Hepatocyte (in vitro differentiated cells): Measurements from ENCODE around the gene CYP1A2. TPM values are rescaled to one million over a fixed set of nuclear protein-coding genes. Genes with fewer than 3 reads are reported as not detected.

Experiments used
- DNase-seq: peaks from one replicate; pipeline ENCODE4 v3.0.0-alpha.2; 2016; ENCODE audit warnings: low spot score
- H2AFZ ChIP-seq: fragments of 200-600 bp; sonication (generic); 2 replicates; pipeline ENCODE4 v1.6.0; 2016; ENCODE audit warnings: antibody characterized with exemption, mild to moderate bottlenecking
- H3K27ac ChIP-seq: fragments of 200-600 bp; sonication (generic); 2 replicates; pipeline ENCODE4 v1.5.1; 2016; ENCODE audit warnings: mild to moderate bottlenecking
- H3K27me3 ChIP-seq: fragments of 200-600 bp; sonication (generic); 2 replicates; pipeline ENCODE4 v1.6.1; 2016
- H3K36me3 ChIP-seq: fragments of 200-600 bp; sonication (generic); replicated peaks from 2 replicates; pipeline ENCODE4 v1.5.1; 2016; ENCODE audit warnings: low read depth; ENCODE audit not compliant: insufficient read depth
- H3K4me1 ChIP-seq: fragments of 200-600 bp; sonication (generic); 2 replicates; pipeline ENCODE4 v1.5.1; 2016; ENCODE audit warnings: mild to moderate bottlenecking, moderate library complexity; ENCODE audit not compliant: insufficient read depth
- H3K4me2 ChIP-seq: fragments of 200-600 bp; sonication (generic); 2 replicates; pipeline ENCODE4 v1.6.0; 2016
- H3K4me3 ChIP-seq: fragments of 200-600 bp; sonication (generic); 2 replicates; pipeline ENCODE4 v1.5.1; 2016; ENCODE audit warnings: mild to moderate bottlenecking
- H3K79me2 ChIP-seq: fragments of 200-600 bp; sonication (generic); 2 replicates; pipeline ENCODE4 v1.6.0; 2017; ENCODE audit warnings: mild to moderate bottlenecking
- H3K9me2 ChIP-seq: fragments of 200-600 bp; sonication (generic); replicated peaks from 2 replicates; pipeline ENCODE4 v1.6.0; 2017; ENCODE audit warnings: mild to moderate bottlenecking; ENCODE audit not compliant: insufficient read depth
- H3K9me3 ChIP-seq: fragments of 200-600 bp; sonication (generic); 2 replicates; pipeline ENCODE4 v1.5.1; 2016; ENCODE audit warnings: low read depth, mild to moderate bottlenecking
- H4K20me1 ChIP-seq: fragments of 200-600 bp; sonication (generic); 2 replicates; pipeline ENCODE4 v1.6.0; 2016; ENCODE audit warnings: mild to moderate bottlenecking; ENCODE audit not compliant: insufficient read depth, poor library complexity, severe bottlenecking
- EZH2 ChIP-seq: fragments of 200-600 bp; sonication (generic); IDR thresholded peaks from 2 replicates; pipeline ENCODE4 v1.6.1; 2016; ENCODE audit warnings: antibody characterized with exemption, mild to moderate bottlenecking, borderline replicate concordance
- EZH2phosphoT487 ChIP-seq: fragments of 200-600 bp; sonication (generic); IDR thresholded peaks from one replicate; pipeline ENCODE4 v1.6.1; 2018; ENCODE audit warnings: antibody characterized with exemption, mild to moderate bottlenecking, low read depth, moderate library complexity; ENCODE audit not compliant: unreplicated experiment, severe bottlenecking
- WGBS: methylation state at CpG from one replicate; pipeline ENCODE4 v1.1.6; 2016; ENCODE audit warnings: low lambda C conversion rate; ENCODE audit errors: missing lambda C conversion rate; 5-methylcytosine and 5-hydroxymethylcytosine counted together
- polyA plus RNA-seq: library from polyadenylated mRNA; unstranded; fragments of >200 nt; fragmentation: Nextera tagmentation; extraction: Ambion mirVana; gene quantifications from 2 replicates; pipeline ENCODE4 v1.2.1, GENCODE V29; 2016
- total RNA-seq: library from RNA; depleted of rRNA; stranded (reverse); fragments of >200 nt; gene quantifications from 2 replicates; pipeline ENCODE4 v1.2.3, GENCODE V29; 2014
- TF ChIP-seq, protein P1 (sequence below): fragments of 200-600 bp; sonication (generic); IDR thresholded peaks from 2 replicates; pipeline ENCODE4 v1.5.1; 2016; ENCODE audit warnings: antibody characterized with exemption, mild to moderate bottlenecking; ENCODE audit not compliant: poor library complexity

The CYP1A2 gene
- total and polyA plus RNA-seq, 2 experiments from 2014 or later = 0.17 TPM; not detected in 1

DNA sequence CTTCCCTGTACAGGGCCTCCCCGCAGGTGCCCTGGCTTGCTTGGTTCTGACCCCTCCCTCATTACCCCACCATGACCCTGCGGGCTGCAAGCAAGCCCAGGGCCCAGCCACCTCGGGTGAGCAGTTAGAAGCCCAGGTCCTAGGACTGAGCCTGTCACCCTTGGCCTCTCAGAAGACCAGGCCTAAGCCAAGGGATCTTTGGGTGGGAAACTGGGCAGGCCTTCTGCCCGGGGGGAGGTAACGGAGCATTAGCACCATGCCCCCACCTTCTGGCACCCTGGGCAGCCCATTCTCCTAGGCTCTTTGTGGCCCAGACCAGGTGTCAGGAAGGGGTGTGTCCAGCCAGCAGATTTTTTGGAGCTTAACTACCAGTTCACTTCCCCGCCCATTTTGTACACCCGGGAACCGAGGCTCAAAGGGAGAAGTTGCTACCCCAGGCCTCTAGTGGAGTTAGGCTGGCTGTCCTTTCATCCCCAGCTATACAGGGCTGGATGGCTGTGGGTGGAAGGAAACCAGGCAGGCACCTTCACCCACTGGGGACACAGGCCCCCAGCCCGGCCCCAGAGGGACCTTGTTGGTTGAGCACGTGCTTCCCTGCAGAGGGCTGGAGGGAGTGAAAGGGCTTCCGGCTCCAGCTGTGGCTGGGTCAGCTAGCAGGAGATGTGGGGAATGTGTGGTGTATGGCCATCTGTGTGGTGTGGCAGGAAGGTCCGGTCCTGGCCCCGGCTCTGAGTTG lies 34.6 kb downstream of the CYP1A2 start:
- Histone ChIP-seq H3K36me3 (no peaks in the 10 kb centered on the region), H3K9me2 (no peaks in the 10 kb centered on the region), H2AFZ (no peak overlapping the region), H4K20me1 (peaks cover 53% of the 10 kb centered on the region), H3K4me2 (peak overlapping the region; percentile 98), H3K4me1 (peaks cover 53% of the 10 kb centered on the region), H3K79me2 (peaks cover 65% of the 10 kb centered on the region), H3K4me3 (peak overlapping the region; percentile 99), H3K27ac (peak overlapping the region; percentile 12), H3K9me3 (no peaks in the 10 kb centered on the region), H3K27me3 (no peaks in the 10 kb centered on the region)
- TF ChIP-seq, protein P1, sequence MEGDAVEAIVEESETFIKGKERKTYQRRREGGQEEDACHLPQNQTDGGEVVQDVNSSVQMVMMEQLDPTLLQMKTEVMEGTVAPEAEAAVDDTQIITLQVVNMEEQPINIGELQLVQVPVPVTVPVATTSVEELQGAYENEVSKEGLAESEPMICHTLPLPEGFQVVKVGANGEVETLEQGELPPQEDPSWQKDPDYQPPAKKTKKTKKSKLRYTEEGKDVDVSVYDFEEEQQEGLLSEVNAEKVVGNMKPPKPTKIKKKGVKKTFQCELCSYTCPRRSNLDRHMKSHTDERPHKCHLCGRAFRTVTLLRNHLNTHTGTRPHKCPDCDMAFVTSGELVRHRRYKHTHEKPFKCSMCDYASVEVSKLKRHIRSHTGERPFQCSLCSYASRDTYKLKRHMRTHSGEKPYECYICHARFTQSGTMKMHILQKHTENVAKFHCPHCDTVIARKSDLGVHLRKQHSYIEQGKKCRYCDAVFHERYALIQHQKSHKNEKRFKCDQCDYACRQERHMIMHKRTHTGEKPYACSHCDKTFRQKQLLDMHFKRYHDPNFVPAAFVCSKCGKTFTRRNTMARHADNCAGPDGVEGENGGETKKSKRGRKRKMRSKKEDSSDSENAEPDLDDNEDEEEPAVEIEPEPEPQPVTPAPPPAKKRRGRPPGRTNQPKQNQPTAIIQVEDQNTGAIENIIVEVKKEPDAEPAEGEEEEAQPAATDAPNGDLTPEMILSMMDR = no peak
- no peak for TF ChIP-seq EZH2phosphoT487
- TF ChIP-seq EZH2 = no peak
- peak; percentile 51 for DNase-seq
- WGBS = 25% methylated on average over 13 of the region's 13 CpGs

DNA sequence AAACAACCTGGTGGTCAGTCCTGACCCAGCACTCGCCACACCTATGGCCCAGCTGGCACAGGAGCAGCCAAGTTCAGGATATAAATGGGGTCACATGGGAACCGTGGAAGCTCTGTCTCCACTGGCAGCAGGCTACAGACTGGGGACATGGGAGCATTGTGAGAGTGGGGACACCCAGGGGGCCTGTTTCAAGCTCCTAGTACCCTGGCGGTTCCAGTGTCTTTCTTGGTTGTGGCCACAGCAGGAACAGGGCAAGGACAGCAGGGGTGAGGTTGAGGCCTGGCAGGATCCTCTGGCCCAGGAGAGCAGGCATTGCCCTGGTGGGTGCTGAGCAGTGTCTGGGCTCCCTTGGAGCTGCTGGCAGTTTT lies 35.1 kb downstream of the CYP1A2 start:
- peak overlapping the region; percentile 98 for H3K4me2 ChIP-seq
- WGBS = 77% methylated on average over 3 of the region's 3 CpGs
- TF ChIP-seq EZH2 = no peak
- peaks cover 58% of the 10 kb centered on the region for H4K20me1 ChIP-seq
- H3K9me2 ChIP-seq = no peaks in the 10 kb centered on the region
- H3K27ac ChIP-seq = peak overlapping the region; percentile 12
- no peaks in the 10 kb centered on the region for H3K27me3 ChIP-seq
- no peak overlapping the region for H2AFZ ChIP-seq
- peak overlapping the region; percentile 99 for H3K4me3 ChIP-seq
- no peaks in the 10 kb centered on the region for H3K9me3 ChIP-seq
- no peaks in the 10 kb centered on the region for H3K36me3 ChIP-seq
- H3K79me2 ChIP-seq = peaks cover 71% of the 10 kb centered on the region
- DNase-seq = no peak
- H3K4me1 ChIP-seq = peaks cover 55% of the 10 kb centered on the region

DNA sequence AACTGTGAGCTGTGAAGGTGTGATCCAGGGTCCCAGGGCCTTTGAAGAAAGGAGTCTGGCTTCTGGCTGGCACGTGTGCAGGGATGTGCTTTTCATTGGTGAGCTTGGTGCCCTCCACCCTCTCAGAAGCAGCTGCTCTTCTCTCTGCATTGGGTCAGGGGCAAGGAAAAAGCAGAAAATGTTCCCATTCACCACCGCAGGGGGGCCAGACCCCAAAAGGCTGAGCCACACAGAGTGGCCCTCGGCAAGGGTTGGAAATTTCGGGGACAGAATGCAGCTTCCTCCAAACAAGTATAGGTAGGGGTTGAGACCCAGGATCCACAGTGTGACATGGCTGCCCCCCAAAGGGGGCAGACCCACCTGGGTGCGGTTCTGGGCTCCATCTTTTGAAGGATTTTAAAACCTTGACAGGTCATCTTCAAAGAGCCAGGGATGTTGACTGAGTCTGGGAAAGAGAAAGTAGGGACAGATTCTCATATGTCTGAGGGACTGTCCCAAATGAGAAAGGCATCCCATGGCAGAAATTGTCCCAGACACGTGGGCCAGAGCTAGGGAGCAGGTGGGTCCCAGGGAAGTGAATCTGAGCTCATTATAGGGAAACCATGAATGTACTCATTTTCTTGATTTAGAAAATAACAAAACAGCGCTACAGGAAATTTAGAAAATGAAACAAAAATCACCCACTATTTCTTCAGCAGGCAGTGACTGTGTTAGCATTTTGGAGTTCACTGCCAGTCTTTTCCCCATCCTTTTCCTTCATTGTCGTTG lies 36.0 kb downstream of the CYP1A2 start:
- H2AFZ ChIP-seq = no peak overlapping the region
- 89% methylated on average over 8 of the region's 8 CpGs for WGBS
- peaks cover 54% of the 10 kb centered on the region for H3K4me1 ChIP-seq
- H3K36me3 ChIP-seq = no peaks in the 10 kb centered on the region
- peaks cover 78% of the 10 kb centered on the region for H3K79me2 ChIP-seq
- H3K27ac ChIP-seq = no peak overlapping the region
- peaks cover 65% of the 10 kb centered on the region for H4K20me1 ChIP-seq
- H3K4me2 ChIP-seq = peak overlapping the region; percentile 98
- no peak overlapping the region for H3K4me3 ChIP-seq
- no peaks in the 10 kb centered on the region for H3K9me3 ChIP-seq
- no peak for TF ChIP-seq EZH2
- TF ChIP-seq EZH2phosphoT487 = no peak
- TF ChIP-seq, protein P1 = no peak
- no peak for DNase-seq
- H3K27me3 ChIP-seq = no peaks in the 10 kb centered on the region
- no peaks in the 10 kb centered on the region for H3K9me2 ChIP-seq
